IMR-90 (cell line): ENCODE measurements around the gene IFNE.

Experiments used
- CTCF ChIP-seq: conservative IDR thresholded peaks from 2 replicates; pipeline ENCODE4 v1.5.1; 2012; ENCODE audit warnings: mild to moderate bottlenecking, low read depth, low read length, improper control_type of control experiment
- ELK1 ChIP-seq: fragments of 150-350 bp; IDR thresholded peaks from 2 replicates; pipeline ENCODE4 v1.6.1; 2016; ENCODE audit warnings: low read depth, mild to moderate bottlenecking, low read length, moderate library complexity, borderline replicate concordance
- MXI1 ChIP-seq: IDR thresholded peaks from 2 replicates; pipeline ENCODE4 v1.6.1; 2012; ENCODE audit warnings: low read depth, mild to moderate bottlenecking, low read length, moderate library complexity, borderline replicate concordance
- POLR2A ChIP-seq: IDR thresholded peaks from 2 replicates; pipeline ENCODE4 v1.6.1; 2012; ENCODE audit warnings: mild to moderate bottlenecking, low read depth, low read length
- RAD21 ChIP-seq: IDR thresholded peaks from 2 replicates; pipeline ENCODE4 v1.6.1; 2012; ENCODE audit warnings: low read length, improper control_type of control experiment

DNA sequence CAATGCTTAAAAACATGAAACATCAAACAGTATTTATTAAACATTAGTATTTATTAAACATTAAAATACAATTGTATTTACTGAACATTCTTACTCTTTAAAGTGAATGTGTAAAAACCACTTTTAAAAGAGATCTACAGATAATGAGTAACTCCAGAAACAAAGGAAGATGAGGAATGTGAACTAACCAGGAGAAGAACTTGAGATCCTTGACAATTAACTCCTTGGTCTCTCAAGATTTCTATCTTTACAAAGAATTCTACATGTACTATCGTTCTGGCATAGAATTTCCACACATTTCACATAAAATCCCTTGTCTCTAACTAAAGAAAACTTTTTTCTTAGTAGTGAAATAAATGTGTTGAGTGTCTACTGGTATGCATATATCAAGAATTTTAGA, 28.7 kb upstream of the IFNE start:
- no peak for TF ChIP-seq POLR2A
- no peak for TF ChIP-seq CTCF
- TF ChIP-seq RAD21, result no peak
- TF ChIP-seq MXI1, result no peak
- TF ChIP-seq ELK1, result no peak
